GM04504 (cell line): ENCODE data around the gene TMEM208.

Experiments used
- DNase-seq: peaks from one replicate; pipeline ENCODE4 v3.0.0-alpha.2; 2012; ENCODE audit warnings: low read depth

The TMEM208 gene

GRCh38 chr16:67191995-67192681 is 34.8 kb upstream of the TMEM208 start, which contains the start of gene E2F4:
Gene E2F4 (plus strand): TSS chr16:67192155. CDS start chr16:67192228, 73 bp downstream.
- peak; percentile 84 for DNase-seq

DNA sequence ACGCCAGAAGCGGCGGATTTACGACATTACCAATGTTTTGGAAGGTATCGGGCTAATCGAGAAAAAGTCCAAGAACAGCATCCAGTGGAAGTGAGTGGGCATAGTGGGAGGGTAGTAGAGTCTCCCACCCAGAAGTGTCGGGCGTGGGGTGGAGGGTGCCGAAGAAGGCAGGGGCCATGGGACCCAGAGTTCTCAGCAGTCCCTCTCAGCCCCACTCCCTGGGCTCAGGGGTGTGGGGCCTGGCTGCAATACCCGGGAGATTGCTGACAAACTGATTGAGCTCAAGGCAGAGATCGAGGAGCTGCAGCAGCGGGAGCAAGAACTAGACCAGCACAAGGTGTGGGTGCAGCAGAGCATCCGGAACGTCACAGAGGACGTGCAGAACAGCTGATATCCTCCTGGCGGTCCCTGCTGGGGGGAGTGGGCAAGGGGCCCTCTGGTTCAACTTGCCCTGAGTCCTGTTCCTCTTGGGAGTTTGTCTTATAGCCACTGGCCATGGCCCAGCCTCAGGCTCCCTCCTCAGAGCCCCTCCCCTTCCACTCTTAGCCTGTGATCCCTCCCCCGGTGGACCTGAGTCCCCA is 34.1 kb upstream of the TMEM208 start:
- no peak for DNase-seq

GRCh38 chr16:67193536-67193935 is 33.4 kb upstream of the TMEM208 start:
- DNase-seq, result no peak

DNA sequence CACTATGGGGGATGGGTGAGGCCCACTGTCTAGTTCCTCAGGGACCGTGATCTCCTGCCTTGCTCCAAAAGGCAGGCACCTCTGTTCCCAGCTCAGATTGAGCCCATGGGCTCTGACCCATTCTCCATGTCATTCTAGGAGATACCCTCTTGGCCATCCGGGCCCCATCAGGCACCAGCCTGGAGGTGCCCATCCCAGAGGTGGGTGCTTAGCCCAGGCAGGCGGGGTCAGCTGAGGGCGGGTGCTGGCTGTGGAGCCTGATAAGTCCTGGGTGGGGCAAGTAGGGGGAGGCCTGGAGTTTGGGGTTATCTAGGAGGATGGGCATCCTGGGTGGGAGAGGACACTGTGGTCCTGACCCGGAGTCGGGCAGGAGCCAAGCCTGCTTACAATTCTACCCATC is 32.7 kb upstream of the TMEM208 start:
- no peak for DNase-seq

GRCh38 chr16:67195676-67196075 is 31.3 kb upstream of the TMEM208 start:
- no peak for DNase-seq

GRCh38 chr16:67196881-67197280 is 30.0 kb upstream of the TMEM208 start:
- DNase-seq, result no peak

- no peak for DNase-seq
Observed at GRCh38 chr16:67197704-67198103, 29.2 kb upstream of the TMEM208 start.

DNA sequence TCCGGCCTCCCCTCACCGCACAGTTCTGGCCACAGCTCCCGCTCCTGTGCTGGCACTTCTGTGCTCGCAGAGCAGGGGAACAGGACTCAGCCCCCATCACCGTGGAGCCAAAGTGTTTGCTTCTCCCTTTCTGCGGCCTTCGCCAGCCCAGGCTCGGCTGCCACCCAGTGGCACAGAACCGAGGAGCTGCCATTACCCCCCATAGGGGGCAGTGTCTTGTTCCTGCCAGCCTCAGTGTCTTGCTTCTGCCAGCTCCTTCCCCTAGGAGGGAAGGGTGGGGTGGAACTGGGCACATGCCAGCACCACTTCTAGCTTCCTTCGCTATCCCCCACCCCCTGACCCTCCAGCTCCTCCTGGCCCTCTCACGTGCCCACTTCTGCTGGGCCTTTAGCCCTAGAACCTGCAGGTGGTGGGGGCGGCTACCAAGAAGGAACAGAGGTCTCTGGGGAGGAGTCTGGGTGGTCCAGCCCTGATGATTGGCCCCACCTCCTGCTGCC is 28.6 kb upstream of the TMEM208 start:
- DNase-seq, result no peak

DNA sequence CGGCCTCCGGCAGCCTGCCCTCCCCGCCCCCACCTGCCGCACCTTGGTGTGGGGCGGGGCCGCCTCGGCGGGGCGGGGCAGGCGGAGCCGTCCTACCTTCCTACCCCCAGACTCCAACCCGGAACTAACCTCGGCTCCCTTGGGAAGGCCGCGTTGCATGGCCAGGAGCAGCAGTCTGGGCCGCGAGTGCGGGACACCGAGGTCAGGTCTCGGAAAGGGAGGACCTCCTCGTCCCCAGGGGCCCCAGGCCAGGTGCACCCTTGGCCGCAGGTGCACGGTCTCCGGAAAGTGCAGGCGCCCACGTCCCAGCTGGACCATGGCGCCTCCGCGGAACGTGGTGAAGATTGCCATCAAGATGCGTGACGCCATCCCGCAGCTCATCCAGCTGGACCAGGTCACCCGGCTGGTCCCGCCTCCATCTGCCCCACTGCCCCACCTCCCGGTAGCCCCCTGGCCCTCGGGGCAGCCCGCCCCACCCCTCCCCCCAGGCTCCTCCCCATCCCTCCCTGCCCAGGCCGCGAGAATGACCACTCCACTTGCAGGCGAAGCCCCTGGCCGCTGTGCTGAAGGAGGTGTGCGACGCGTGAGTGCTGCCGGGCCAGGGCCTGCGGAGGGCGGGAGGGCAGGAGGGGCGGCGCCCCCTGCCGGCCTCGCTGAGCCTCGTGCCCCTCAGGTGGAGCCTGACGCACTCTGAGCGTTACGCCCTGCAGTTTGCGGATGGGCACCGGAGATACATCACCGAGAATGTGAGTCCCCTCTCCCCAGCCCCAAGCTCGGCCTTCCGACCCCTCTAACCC is 27.7 kb upstream of the TMEM208 start, which contains the start of gene ELMO3:
ELMO3 (plus strand) TSS at position 121 of the 797 bp plus-strand sequence; CDS start at position 317, 196 bp downstream.
- no peak for DNase-seq

DNA sequence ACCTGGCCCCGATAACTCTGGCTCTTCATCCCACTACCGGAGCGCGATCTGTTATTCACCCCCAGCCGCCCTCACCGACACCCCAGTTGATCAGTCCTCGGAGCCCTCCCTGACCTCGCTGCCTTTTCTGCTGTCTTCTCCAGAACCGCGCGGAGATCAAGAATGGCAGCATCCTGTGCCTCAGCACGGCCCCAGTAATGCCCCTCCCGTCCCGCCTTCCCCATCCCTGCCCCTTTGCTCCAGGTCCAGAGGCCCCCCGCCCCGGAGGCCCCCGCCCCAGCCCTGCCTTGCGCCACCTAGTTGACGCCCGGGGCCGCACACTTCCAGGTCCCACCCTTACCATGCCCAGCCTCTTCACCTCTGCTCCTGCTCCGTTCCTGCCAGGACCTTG is 27.1 kb upstream of the TMEM208 start:
- no peak for DNase-seq

GRCh38 chr16:67200491-67200890 is 26.4 kb upstream of the TMEM208 start:
- no peak for DNase-seq

- no peak for DNase-seq
Observed at GRCh38 chr16:67201411-67202345, 25.3 kb upstream of the TMEM208 start.

GRCh38 chr16:67202426-67202825 is 24.5 kb upstream of the TMEM208 start:
- DNase-seq, result no peak

- no peak for DNase-seq
Observed at GRCh38 chr16:67202956-67203493, 23.9 kb upstream of the TMEM208 start.

DNA sequence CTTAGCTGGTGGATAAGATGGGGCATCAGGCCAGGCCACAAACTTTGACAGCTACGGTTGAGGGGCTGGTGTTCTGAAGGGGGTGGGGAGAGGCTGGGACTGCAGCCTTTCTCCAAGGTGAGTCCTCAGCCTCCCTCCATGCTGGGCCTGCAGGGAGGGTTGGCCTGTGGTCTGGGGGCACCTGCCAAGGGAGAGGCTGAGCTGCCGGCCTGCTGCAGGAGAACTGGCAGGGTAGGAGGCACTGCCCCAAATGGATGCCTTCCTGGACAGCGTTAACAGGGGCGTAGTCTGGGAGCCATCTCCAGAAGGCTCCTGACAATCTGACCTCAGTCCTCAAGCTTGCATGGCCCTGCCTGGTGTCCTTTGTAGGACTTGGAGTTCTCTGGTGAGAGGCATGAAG is 22.9 kb upstream of the TMEM208 start:
- no peak for DNase-seq

DNA sequence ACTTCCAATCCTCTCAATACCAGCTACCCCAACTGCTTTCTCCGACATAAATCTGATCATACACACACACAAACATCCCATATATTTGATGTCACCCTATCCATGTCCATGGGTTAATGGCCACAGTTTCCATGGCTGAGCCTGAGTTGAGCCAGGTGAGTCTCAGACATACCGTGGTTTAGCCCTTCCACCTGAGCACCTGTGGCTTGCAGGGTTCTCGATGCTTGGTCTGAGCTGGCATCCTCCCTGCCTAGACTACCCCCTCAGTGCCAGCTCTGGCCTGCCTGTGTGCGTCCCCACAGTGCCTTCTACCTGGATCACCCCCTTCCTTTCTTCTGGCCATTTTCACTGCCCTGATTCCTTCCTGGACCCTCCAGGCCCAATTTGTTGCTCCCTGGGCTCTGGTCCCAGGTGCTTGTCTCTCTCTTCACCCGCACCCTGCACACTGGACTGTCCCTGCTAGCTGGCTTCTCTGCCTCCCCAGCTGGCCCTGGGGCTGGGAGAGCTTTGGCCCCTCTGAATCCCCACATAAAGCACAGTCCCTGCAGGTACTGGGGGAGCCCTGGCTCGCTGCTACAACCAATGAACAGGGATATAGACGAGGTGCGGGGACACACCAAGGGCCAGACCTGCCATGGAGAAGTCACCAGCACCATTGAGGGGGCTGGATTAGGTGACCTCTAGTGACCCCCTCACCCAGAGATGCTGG is 20.6 kb upstream of the TMEM208 start:
- no peak for DNase-seq

GRCh38 chr16:67206838-67207248 is 20.1 kb upstream of the TMEM208 start:
- DNase-seq, result no peak

- DNase-seq, result no peak
Observed at GRCh38 chr16:67207249-67208091, 19.5 kb upstream of the TMEM208 start.

GRCh38 chr16:67208154-67208896 is 18.6 kb upstream of the TMEM208 start:
- no peak for DNase-seq
